Brain microvascular endothelial cell (primary cell): ENCODE results near the gene EIF4H.
"Not testable (repeated sequence)": the region's sequence is repeated elsewhere in the genome, so short reads cannot be mapped to it uniquely, and the experiment has no call there.

Source experiments
- DNase-seq: peaks from one replicate; pipeline ENCODE4 v3.0.0-alpha.2; 2020
- H3K27ac ChIP-seq: fragments of 250-450 bp; sonication (Bioruptor Pico); 2 replicates; pipeline ENCODE4 v1.5.1; 2020; ENCODE audit warnings: mild to moderate bottlenecking, moderate library complexity
- H3K27me3 ChIP-seq: fragments of 250-450 bp; sonication (Bioruptor Pico); replicated peaks from 2 replicates; pipeline ENCODE4 v1.5.1; 2020; ENCODE audit warnings: mild to moderate bottlenecking
- H3K36me3 ChIP-seq: fragments of 250-450 bp; sonication (Bioruptor Pico); replicated peaks from 2 replicates; pipeline ENCODE4 v1.5.1; 2020; ENCODE audit warnings: mild to moderate bottlenecking
- H3K4me3 ChIP-seq: 2 replicates; pipeline ENCODE4 v1.5.1; 2011; ENCODE audit warnings: low read depth, mild to moderate bottlenecking, control low read depth, low read length, moderate library complexity
- CTCF ChIP-seq: IDR thresholded peaks from 2 replicates; pipeline ENCODE4 v1.5.1; 2011; ENCODE audit warnings: low read depth, mild to moderate bottlenecking, moderate library complexity, low read length, control low read depth, inconsistent platforms; ENCODE audit errors: missing control alignments
- in situ Hi-C: cut with HindIII; loops from 2 replicates; pipeline ENCODE4 v1.10.0; 2017; ENCODE audit warnings: low sequenced_read_pairs, low pct_ligation_motif_present

EIF4H gene

DNA sequence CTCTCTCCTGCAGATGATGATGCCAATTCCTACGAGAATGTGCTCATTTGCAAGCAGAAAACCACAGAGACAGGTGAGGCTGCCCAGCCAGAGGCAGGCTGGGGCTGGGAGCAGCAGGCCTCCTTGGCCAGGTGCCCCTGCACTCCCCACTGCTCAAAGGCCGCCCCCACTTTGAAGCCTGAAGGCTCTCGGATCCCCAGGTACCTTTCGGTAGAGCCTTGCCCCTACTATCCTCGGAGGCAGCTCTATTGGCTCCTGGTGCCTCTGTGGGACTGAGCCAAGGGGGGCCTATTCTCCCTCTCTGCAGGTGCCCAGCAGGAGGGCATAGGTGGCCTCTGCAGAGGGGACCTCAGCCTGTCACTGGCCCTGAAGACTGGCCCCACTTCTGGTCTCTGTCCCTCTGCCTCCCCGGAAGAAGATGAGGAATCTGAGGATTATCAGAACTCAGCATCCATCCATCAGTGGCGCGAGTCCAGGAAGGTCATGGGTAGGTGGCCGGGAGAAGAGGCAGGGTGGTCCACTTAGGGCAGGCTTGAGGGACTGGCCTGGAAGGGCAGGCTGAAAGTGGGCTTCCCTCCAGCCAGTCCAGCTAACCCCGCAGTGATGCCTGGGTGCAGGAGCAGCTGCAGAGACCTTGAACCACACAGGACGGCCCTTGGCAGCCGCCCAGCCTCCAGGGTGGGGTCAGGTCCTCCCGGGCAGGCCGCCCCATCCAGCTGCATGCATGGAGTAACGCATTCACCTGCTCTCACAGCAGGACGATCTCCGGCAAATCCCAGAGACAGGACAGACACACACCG is 49.8 kb downstream of the EIF4H start:
- no peak for TF ChIP-seq CTCF
- in situ Hi-C loops, result no loop called here
- Histone ChIP-seq H3K27ac (no peak overlapping the region), H3K4me3 (no peak overlapping the region), H3K36me3 (no peaks in the 10 kb centered on the region), H3K27me3 (no peaks in the 10 kb centered on the region)
- no peak for DNase-seq

GRCh38 chr7:74224511-74224832 is 50.3 kb downstream of the EIF4H start:
- H3K36me3 ChIP-seq, result no peaks in the 10 kb centered on the region
- TF ChIP-seq CTCF, result no peak
- no peak overlapping the region for H3K27ac ChIP-seq
- no peak for DNase-seq
- no peak overlapping the region for H3K4me3 ChIP-seq
- in situ Hi-C loops, result no loop called here
- H3K27me3 ChIP-seq, result no peaks in the 10 kb centered on the region

GRCh38 chr7:74224907-74225306 is 50.8 kb downstream of the EIF4H start:
- H3K27me3 ChIP-seq, H3K36me3 ChIP-seq, H3K4me3 ChIP-seq, DNase-seq, in situ Hi-C loops, H3K27ac ChIP-seq: not testable (repeated sequence)

DNA sequence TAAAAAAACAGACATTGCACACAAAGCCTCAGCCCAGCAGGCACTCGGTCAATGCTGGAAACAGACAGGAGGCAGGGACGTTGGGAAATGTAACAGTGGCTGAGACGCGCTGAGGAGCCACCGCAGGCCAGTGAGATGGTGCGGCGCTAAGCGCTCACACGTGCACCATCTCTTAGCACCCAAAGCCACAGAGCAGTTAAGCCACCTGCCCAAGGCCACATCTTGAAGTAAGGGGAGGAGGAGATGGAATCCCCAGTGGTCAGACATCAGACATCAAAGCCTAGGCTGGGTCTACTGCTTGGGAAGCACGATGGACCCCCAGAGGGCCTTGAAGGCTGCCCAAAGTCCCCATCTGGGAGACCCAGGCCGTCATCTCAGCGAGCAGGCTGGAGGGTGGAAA is 51.2 kb downstream of the EIF4H start:
- Histone ChIP-seq H3K27me3 (no peaks in the 10 kb centered on the region), H3K27ac (no peak overlapping the region), H3K36me3 (no peaks in the 10 kb centered on the region), H3K4me3 (no peak overlapping the region)
- no peak for TF ChIP-seq CTCF
- DNase-seq, result no peak
- in situ Hi-C loops, result no loop called here

- no peak overlapping the region for H3K27ac ChIP-seq
- H3K4me3 ChIP-seq, result no peak overlapping the region
- TF ChIP-seq CTCF, result no peak
- no peak for DNase-seq
- H3K27me3 ChIP-seq, result no peaks in the 10 kb centered on the region
- peaks cover 4% of the 10 kb centered on the region for H3K36me3 ChIP-seq
- in situ Hi-C loops, result no loop called here
These were observed 52.5 kb downstream of the EIF4H start for GRCh38 chr7:74226633-74227032.

DNA sequence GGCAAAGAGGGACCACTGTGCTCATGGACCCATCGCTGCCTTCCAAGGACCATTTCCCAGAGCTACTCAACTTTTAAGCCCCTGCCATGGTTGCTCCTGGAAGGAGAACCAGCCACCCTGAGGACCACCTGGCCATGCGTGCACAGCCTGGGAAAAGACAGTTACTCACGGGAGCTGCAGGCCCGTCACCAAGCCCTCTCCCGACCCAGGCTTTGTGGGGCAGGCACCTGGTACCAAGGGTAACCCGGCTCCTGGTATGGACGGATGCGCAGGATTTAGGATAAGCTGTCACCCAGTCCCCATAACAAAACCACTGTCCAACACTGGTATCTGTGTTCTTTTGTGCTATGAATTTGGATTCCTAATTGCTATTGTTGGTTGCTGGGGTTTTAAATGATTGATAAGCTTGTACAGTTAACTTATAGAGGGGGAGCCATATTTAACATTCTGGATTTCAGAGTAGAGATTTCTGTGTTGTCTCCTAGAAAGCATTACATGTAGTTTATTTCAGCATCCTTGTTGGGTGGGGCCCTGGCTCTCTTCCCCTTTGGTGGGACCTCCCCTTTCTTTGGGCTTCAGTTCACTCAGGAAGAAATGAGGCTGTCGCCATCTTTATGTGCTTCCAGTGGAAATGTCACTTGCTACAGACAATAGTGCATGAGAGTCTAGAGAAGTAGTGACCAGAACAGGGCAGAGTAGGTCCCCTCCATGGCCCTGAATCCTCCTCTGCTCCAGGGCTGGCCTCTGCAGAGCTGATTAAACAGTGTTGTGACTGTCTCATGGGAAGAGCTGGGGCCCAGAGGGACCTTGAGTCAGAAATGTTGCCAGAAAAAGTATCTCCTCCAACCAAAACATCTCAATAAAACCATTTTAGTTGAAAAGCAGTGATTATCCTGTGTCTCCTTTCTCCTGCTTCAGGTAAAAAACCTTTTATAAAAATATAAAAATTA is 55.1 kb downstream of the EIF4H start:
- H3K36me3 ChIP-seq, result peaks cover 7% of the 10 kb centered on the region
- no peak overlapping the region for H3K27ac ChIP-seq
- H3K27me3 ChIP-seq, result no peaks in the 10 kb centered on the region
- no peak for DNase-seq
- in situ Hi-C loops, result no loop called here
- H3K4me3 ChIP-seq, result no peak overlapping the region
- TF ChIP-seq CTCF, result no peak
